ENCODE measurements around the gene STIL.
"Not testable (repeated sequence)": the region's sequence is repeated elsewhere in the genome, so short reads cannot be mapped to it uniquely, and the experiment has no call there.

STIL gene

DNA sequence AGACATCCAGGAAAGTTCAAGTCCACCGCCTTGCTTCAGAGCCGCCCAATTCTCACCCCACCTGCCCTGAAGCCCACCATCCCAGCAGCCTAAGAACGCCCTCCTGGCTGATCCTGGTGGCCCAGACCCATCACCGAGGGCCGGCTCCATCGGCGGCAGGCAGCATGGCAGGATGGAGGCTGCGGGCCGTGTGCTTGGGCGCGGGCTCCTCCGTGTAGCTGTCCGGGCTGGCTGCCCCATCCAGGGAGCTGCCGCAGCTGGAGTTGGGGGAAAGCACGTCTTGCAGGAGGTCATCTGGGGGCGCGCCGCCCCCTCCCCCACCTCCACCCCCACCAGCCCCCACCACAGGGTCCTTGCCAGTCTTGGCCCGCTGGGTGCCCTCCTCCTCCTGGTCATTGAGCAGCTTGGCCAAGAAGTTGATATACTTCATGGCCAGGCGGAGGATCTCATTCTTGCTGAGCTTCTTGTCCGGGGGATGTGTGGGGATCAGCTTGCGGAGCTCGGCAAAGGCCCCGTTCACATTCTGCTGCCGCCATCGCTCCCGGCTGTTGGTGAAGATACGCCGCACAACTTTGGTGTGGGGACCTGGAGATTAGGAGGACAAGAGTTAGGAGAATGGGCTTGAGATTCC lies 94.2 kb downstream of the STIL start:
- DNase-seq (ENCODE audit: low read depth in 2 of 2): no peak

GRCh38 chr1:47219001-47219400 lies 94.9 kb downstream of the STIL start:
- DNase-seq (ENCODE audit: low read depth in 2 of 2): no peak

- DNase-seq (ENCODE audit: low read depth in 2 of 2): no peak
Observed at GRCh38 chr1:47216278-47217059, 97.5 kb downstream of the STIL start.

- DNase-seq (ENCODE audit: low read depth in 2 of 2): no peak
Observed at GRCh38 chr1:47215713-47216112, 98.2 kb downstream of the STIL start.

DNA sequence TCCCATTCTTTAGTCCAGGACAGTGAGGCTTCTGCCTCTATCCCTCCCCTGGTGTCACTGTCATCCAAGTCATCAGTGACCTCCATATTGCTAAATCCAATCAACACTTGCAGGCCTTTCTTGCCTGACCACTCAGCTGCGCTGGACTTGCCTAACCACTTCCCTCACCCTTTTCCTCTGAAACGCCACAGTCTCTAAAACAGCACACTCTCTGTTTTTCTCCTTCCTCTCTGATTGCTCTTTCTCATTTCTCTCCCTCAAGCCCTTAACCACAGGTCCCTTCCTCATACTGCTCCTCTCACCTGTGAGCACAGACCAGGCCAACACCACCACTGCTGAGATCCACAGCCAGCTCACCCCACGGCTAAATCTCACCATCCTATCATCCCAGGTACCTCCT lies 99.4 kb downstream of the STIL start:
- no peak for DNase-seq (ENCODE audit: low read depth in 2 of 2)

GRCh38 chr1:47213230-47213963 lies 100.5 kb downstream of the STIL start:
- DNase-seq (ENCODE audit: low read depth in 2 of 2): no peak

GRCh38 chr1:47212636-47213229 lies 101.2 kb downstream of the STIL start:
- DNase-seq (ENCODE audit: low read depth in 2 of 2): no peak

- DNase-seq (ENCODE audit: low read depth in 2 of 2): no peak
Observed at GRCh38 chr1:47211796-47212269, 102.1 kb downstream of the STIL start.

DNA sequence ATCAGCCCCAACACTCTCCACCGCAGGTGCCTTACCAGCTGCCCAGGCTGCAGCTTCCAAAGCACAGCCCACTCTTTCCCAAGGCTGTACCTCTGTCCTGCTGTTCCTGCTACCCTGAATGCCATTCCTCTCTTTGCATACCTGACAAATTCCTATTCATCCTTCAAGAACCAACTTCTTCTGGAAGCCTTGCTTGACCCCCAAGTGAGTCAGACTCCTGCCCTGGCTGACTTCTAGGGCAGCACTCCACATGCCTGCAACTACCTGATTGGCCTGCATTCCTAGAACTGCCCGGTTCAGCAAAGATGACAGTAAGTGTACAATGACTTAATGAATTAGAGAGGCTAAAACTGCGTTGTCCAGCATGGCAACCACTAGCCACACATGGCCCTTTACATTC lies 103.3 kb downstream of the STIL start:
- DNase-seq (ENCODE audit: low read depth in 2 of 2): no peak

GRCh38 chr1:47209725-47210325 lies 104.1 kb downstream of the STIL start:
- DNase-seq (ENCODE audit: low read depth in 2 of 2): no peak

DNA sequence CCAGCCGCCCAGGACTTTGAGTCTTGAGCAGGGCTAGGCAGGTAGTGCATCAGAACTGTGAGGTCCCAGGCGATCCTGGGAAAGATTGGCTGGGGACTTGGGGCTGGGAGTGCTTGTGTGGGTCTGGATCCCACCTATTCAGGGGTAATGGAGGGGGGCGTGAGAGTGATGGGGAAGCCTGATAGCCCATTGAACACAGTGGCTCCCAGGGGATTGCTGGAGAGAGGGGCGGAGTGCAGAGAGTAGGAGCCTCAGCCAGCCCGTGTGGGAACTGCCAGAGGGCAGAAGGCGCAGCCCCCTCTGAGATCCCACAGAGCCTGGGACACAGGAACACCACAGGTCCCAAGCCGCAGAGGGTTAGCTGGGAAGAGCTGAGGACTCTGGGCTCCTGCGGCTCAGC lies 104.9 kb downstream of the STIL start:
- no peak for DNase-seq (ENCODE audit: low read depth in 2 of 2)

DNA sequence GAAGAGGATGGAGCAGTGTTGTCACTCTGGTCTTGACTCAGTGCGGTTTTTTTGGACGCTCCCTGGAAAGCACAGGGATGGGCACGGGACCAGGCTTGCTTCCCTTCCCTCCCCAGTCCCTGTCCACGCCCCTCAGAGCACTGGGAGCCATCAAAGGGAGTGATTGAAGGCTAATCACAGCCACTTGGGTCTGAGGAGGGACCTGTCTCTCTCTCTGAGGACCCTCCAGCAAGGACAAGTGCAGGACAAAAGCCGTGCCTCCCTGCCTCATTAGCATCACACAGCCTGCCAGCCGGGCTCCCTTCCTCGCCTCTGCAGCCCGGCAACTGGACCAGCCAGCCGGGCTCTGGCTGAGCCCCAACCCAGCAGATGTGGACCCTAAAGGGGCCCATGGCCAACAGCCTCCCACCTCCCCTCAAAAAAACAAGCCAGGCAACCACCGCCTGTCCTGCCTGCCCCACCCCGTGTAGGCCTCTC lies 105.5 kb downstream of the STIL start:
- no peak for DNase-seq (ENCODE audit: low read depth in 2 of 2)

- no peak for DNase-seq (ENCODE audit: low read depth in 2 of 2)
Observed at GRCh38 chr1:47207803-47208373, 106.1 kb downstream of the STIL start.

- DNase-seq (ENCODE audit: low read depth in 2 of 2): no peak
Observed at GRCh38 chr1:47205918-47206317, 108.0 kb downstream of the STIL start.

- not testable (repeated sequence) for DNase-seq (ENCODE audit: low read depth in 2 of 2)
Observed at GRCh38 chr1:47203504-47203903, 110.4 kb downstream of the STIL start.

- DNase-seq (ENCODE audit: low read depth in 2 of 2): no peak
Observed at GRCh38 chr1:47201179-47201578, 112.8 kb downstream of the STIL start.
